Parathyroid adenoma (tissue), 2 donors: ENCODE data around the gene SECISBP2.

Experiments
- H2AFZ ChIP-seq: fragments of 300-600 bp; sonication (generic); one replicate; pipeline ENCODE4 v1.7.0; 2017; ENCODE audit warnings: antibody characterized with exemption, mild to moderate bottlenecking
- H3K27ac ChIP-seq: fragments of 300-600 bp; sonication (generic); one replicate; pipeline ENCODE4 v1.7.0; 2017
- H3K27me3 ChIP-seq: fragments of 300-600 bp; sonication (generic); one replicate; pipeline ENCODE4 v1.7.0; 2017; ENCODE audit warnings: low read length; ENCODE audit not compliant: control insufficient read depth, insufficient read depth
- H3K36me3 ChIP-seq: fragments of 300-600 bp; sonication (generic); one replicate; pipeline ENCODE4 v1.7.0; 2017; ENCODE audit warnings: low read length; ENCODE audit not compliant: control insufficient read depth, insufficient read depth
- H3K4me1 ChIP-seq: fragments of 300-600 bp; sonication (generic); one replicate; pipeline ENCODE4 v1.7.0; 2017; ENCODE audit warnings: control low read depth
- H3K4me2 ChIP-seq: fragments of 300-600 bp; sonication (generic); one replicate; pipeline ENCODE4 v1.7.0; 2017; ENCODE audit warnings: low read length
- H3K4me3 ChIP-seq: fragments of 300-600 bp; sonication (generic); one replicate; pipeline ENCODE4 v1.7.0; 2017; ENCODE audit warnings: low read depth, low read length
- H3K79me2 ChIP-seq: fragments of 300-600 bp; sonication (generic); one replicate; pipeline ENCODE4 v1.7.0; 2017; ENCODE audit warnings: control low read depth
- H3K9ac ChIP-seq: fragments of 300-600 bp; sonication (generic); one replicate; pipeline ENCODE4 v1.7.0; 2017; ENCODE audit warnings: mild to moderate bottlenecking
- H3K9me3 ChIP-seq: fragments of 300-600 bp; sonication (generic); one replicate; pipeline ENCODE4 v1.7.0; 2017; ENCODE audit warnings: low read length; ENCODE audit not compliant: control insufficient read depth
- CTCF ChIP-seq: fragments of 300-600 bp; sonication (generic); IDR thresholded peaks from one replicate; pipeline ENCODE4 v1.7.0; 2017; ENCODE audit warnings: antibody characterized with exemption, mild to moderate bottlenecking
- donor health status: primary hyperparathyroidism.

The SECISBP2 gene

DNA sequence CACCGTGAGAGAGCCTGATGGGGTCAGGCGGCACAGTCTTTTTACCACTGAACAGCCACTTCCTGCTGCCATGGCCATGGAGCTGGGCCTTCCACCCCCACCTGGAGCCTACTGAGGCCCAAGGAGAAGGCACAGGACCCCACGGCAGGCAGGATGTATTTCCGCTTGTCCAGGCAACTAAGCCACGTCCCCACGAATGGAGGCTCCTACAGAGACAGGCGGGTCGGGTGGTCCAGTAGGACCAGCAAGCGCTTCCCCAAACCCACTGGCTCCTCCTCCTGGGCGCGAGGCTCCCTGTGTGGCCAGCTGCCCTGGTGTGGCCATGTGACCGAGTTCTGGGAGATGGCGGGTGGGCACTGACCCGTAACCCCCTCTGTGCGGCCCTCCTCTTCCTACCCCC is 66.5 kb downstream of the SECISBP2 start:
- H3K79me2 ChIP-seq = no peaks in the 10 kb centered on the region
- no peak overlapping the region for H2AFZ ChIP-seq
- no peaks in the 10 kb centered on the region for H3K27me3 ChIP-seq
- no peaks in the 10 kb centered on the region for H3K36me3 ChIP-seq
- no peak overlapping the region for H3K4me3 ChIP-seq
- H3K9me3 ChIP-seq = no peaks in the 10 kb centered on the region
- H3K9ac ChIP-seq = no peak overlapping the region
- TF ChIP-seq CTCF = no peak
- H3K27ac ChIP-seq = no peak overlapping the region
- H3K4me1 ChIP-seq = no peaks in the 10 kb centered on the region
- no peak overlapping the region for H3K4me2 ChIP-seq

DNA sequence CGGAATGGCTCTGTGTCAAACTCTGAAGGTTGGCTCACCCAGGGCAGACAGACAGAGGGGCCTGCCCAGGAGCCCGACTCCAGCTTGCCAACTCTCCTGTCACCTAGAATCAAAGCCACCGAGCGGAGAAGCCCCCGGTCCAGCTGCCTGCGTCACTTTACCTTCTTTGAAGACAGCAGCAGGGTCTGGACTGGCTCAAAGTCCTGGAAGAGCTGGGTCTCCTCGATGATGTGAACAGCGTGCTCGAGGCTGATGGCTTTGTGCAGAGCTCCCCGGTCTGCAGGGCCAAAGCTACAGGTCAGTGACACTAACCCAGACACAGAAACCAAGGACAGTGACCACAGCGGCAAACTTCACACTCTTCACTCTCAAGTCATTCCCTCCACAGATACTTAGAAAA is 67.9 kb downstream of the SECISBP2 start:
- Histone ChIP-seq H3K4me1 (no peaks in the 10 kb centered on the region), H3K4me2 (no peak overlapping the region), H3K36me3 (no peaks in the 10 kb centered on the region), H3K4me3 (no peak overlapping the region), H3K9ac (no peak overlapping the region), H3K9me3 (no peaks in the 10 kb centered on the region), H3K79me2 (no peaks in the 10 kb centered on the region), H2AFZ (no peak overlapping the region), H3K27me3 (no peaks in the 10 kb centered on the region), H3K27ac (no peak overlapping the region)
- no peak for TF ChIP-seq CTCF

GRCh38 chr9:89386797-89387196 is 68.5 kb downstream of the SECISBP2 start:
- Histone ChIP-seq H2AFZ (no peak overlapping the region), H3K9me3 (no peaks in the 10 kb centered on the region), H3K79me2 (no peaks in the 10 kb centered on the region), H3K4me2 (no peak overlapping the region), H3K27me3 (no peaks in the 10 kb centered on the region), H3K9ac (no peak overlapping the region), H3K4me3 (no peak overlapping the region), H3K36me3 (no peaks in the 10 kb centered on the region), H3K4me1 (no peaks in the 10 kb centered on the region), H3K27ac (no peak overlapping the region)
- TF ChIP-seq CTCF = no peak

- no peaks in the 10 kb centered on the region for H3K9me3 ChIP-seq
- no peaks in the 10 kb centered on the region for H3K36me3 ChIP-seq
- no peak for TF ChIP-seq CTCF
Observed at GRCh38 chr9:89387197-89387849, 69.0 kb downstream of the SECISBP2 start.

More at GRCh38 chr9:89387197-89387849, 69.0 kb downstream of the SECISBP2 start:
- no peak overlapping the region for H3K9ac ChIP-seq
- H3K27ac ChIP-seq = no peak overlapping the region
- no peak overlapping the region for H3K4me3 ChIP-seq
- H3K27me3 ChIP-seq = no peaks in the 10 kb centered on the region
- H3K79me2 ChIP-seq = no peaks in the 10 kb centered on the region
- H2AFZ ChIP-seq = no peak overlapping the region
- no peak overlapping the region for H3K4me2 ChIP-seq
- no peaks in the 10 kb centered on the region for H3K4me1 ChIP-seq
